Aorta (tissue), 5 donors: ENCODE data around the gene FANCL. TPM values are rescaled to one million over a fixed set of nuclear protein-coding genes. Genes with fewer than 3 reads are reported as not detected.
A peak's percentile ranks its signal among the peaks of the same experiment; 100 is the strongest.
"Not testable (repeated sequence)": the region's sequence is repeated elsewhere in the genome, so short reads cannot be mapped to it uniquely, and the experiment has no call there.

ENCODE experiments used
- ATAC-seq: fragments of 200-7000 bp; cut with Tn5 transposase; one replicate; pipeline ENCODE4 v1.9.1; 2022; ENCODE audit warnings: moderate library complexity; ENCODE audit not compliant: low FRiP score
- DNase-seq, 2 donors: peaks; one replicate each; pipeline ENCODE4 v3.0.0-alpha.2; 2020
- H3K27ac ChIP-seq, 2 donors: one replicate each; pipeline ENCODE4 v1.5.1; 2013; ENCODE audit warnings: low read length in 2 of 2, mild to moderate bottlenecking in 2 of 2, moderate library complexity in 2 of 2, control low read depth in 1 of 2, inconsistent platforms in 1 of 2, low read depth in 1 of 2
- H3K27me3 ChIP-seq, 2 donors: one replicate each; pipeline ENCODE4 v1.6.1; 2013; ENCODE audit warnings: control low read depth in 1 of 2, low read length in 1 of 2, mild to moderate bottlenecking in 1 of 2, moderate library complexity in 1 of 2; ENCODE audit not compliant: insufficient read depth in 2 of 2, control insufficient read depth in 1 of 2
- H3K36me3 ChIP-seq, 2 donors: one replicate each; pipeline ENCODE4 v1.6.1; 2013; ENCODE audit warnings: control low read depth in 1 of 2, low read length in 1 of 2, mild to moderate bottlenecking in 1 of 2; ENCODE audit not compliant: insufficient read depth in 2 of 2, control insufficient read depth in 1 of 2
- H3K4me1 ChIP-seq, 2 donors: one replicate each; pipeline ENCODE4 v1.6.1; 2013; ENCODE audit warnings: low read length in 2 of 2, control low read depth in 1 of 2, mild to moderate bottlenecking in 1 of 2, moderate library complexity in 1 of 2; ENCODE audit not compliant: insufficient read depth in 2 of 2, control insufficient read depth in 1 of 2
- H3K4me3 ChIP-seq, 2 donors: one replicate each; pipeline ENCODE4 v1.5.1; 2013; ENCODE audit warnings: low read length in 2 of 2, control low read depth in 1 of 2, mild to moderate bottlenecking in 1 of 2
- H3K9me3 ChIP-seq: one replicate; pipeline ENCODE4 v1.6.1; 2013; ENCODE audit warnings: mild to moderate bottlenecking, low read length; ENCODE audit not compliant: control insufficient read depth
- WGBS, 2 donors: extraction: QIAGEN DNeasy Blood & Tissue Kit; methylation state at CpG; one replicate each; pipeline ENCODE4 v1.1.7; 2013; 5-methylcytosine and 5-hydroxymethylcytosine counted together
- intact Hi-C, 2 donors: fragments of 100-400 bp; cut with DNase I; formaldehyde crosslinking; loops; one replicate each; pipeline versions ENCODE4 v1.14.2 to v1.15.0; 2022
- polyA plus RNA-seq, 2 donors: library from polyadenylated mRNA; stranded (reverse); fragments of 200-250 nt; gene quantifications; one replicate each; pipeline ENCODE4 v1.2.3, GENCODE V29; 2013
- total RNA-seq, 2 donors: library from RNA; stranded (reverse); fragmentation: NEBNext Ultra II Directional; extraction: Animal tissue kit (Norgen Biotek cat#: 25700); gene quantifications; one replicate each; pipeline ENCODE4 v1.2.1, GENCODE V29; 2021
- donor health status: healthy with polysubstance abuse.
- donor health status: Bipolar disorder and iron deficiency.
- donor health status: DM: no; HTN: no; CAD: no.
- donor health status: DM: no; HTN: no; CAD: no.
- donor health status: DM: yes; HTN: yes; CAD: no.

Gene FANCL
- total and polyA plus RNA-seq, 4 donors, result 8.3 to 28.6 (median 16.8) TPM

GRCh38 chr2:58145769-58146168 is 95.4 kb downstream of the FANCL start:
- intact Hi-C loops, H3K27ac ChIP-seq, ATAC-seq, H3K9me3 ChIP-seq, H3K27me3 ChIP-seq, H3K4me1 ChIP-seq, H3K36me3 ChIP-seq, H3K4me3 ChIP-seq, DNase-seq: not testable (repeated sequence)
- WGBS, 2 donors, result 98 to 99% methylated on average over 6 of the region's 6 CpGs

- intact Hi-C loops, result no loop called here
- ATAC-seq (no peak), DNase-seq (no peak)
- no peak overlapping the region for H3K27ac ChIP-seq
- no peaks in the 10 kb centered on the region for H3K36me3 ChIP-seq
- no peak overlapping the region for H3K4me3 ChIP-seq
- H3K4me1 ChIP-seq, result no peaks in the 10 kb centered on the region
- H3K27me3 ChIP-seq, result no peaks in the 10 kb centered on the region
- no peaks in the 10 kb centered on the region for H3K9me3 ChIP-seq
- WGBS, 2 donors, result 86 to 89% methylated on average over 3 of the region's 3 CpGs
These were observed 100.5 kb downstream of the FANCL start for GRCh38 chr2:58140508-58141072.

- H3K4me3 ChIP-seq, result no peak overlapping the region
- intact Hi-C loops, result no loop called here
- no peaks in the 10 kb centered on the region for H3K9me3 ChIP-seq
- H3K36me3 ChIP-seq, result no peaks in the 10 kb centered on the region
- WGBS, 2 donors, result 53 to 63% methylated on average over 3 of the region's 3 CpGs
- no peak for DNase-seq
- ATAC-seq, result no peak
- H3K27ac ChIP-seq, result no peak overlapping the region
- no peaks in the 10 kb centered on the region for H3K4me1 ChIP-seq
- no peaks in the 10 kb centered on the region for H3K27me3 ChIP-seq
These were observed 102.6 kb downstream of the FANCL start for GRCh38 chr2:58138396-58139030.

GRCh38 chr2:58137856-58138255 is 103.3 kb downstream of the FANCL start:
- 88 to 90% methylated on average over 1 of the region's 1 CpG for WGBS, 2 donors
- ATAC-seq, result no peak
- H3K27me3 ChIP-seq, result no peaks in the 10 kb centered on the region
- no peak overlapping the region for H3K27ac ChIP-seq
- no peaks in the 10 kb centered on the region for H3K9me3 ChIP-seq
- intact Hi-C loops, result no loop called here
- no peaks in the 10 kb centered on the region for H3K4me1 ChIP-seq
- H3K4me3 ChIP-seq, result no peak overlapping the region
- DNase-seq, result no peak
- no peaks in the 10 kb centered on the region for H3K36me3 ChIP-seq

- no peaks in the 10 kb centered on the region for H3K4me1 ChIP-seq
- intact Hi-C loops, result no loop called here
- ATAC-seq, result no peak
- no peaks in the 10 kb centered on the region for H3K36me3 ChIP-seq
- H3K27me3 ChIP-seq, result no peaks in the 10 kb centered on the region
- no peak for DNase-seq
- H3K9me3 ChIP-seq, result no peaks in the 10 kb centered on the region
- H3K27ac ChIP-seq, result no peak overlapping the region
- H3K4me3 ChIP-seq, result no peak overlapping the region
These were observed 103.9 kb downstream of the FANCL start for GRCh38 chr2:58137221-58137620.

GRCh38 chr2:58135861-58136260 is 105.3 kb downstream of the FANCL start:
- ATAC-seq (no peak), DNase-seq (no peak)
- Histone ChIP-seq H3K4me1 (no peaks in the 10 kb centered on the region), H3K9me3 (no peaks in the 10 kb centered on the region), H3K36me3 (no peaks in the 10 kb centered on the region), H3K27me3 (no peaks in the 10 kb centered on the region), H3K27ac (no peak overlapping the region), H3K4me3 (no peak overlapping the region)
- 80 to 81% methylated on average over 2 of the region's 2 CpGs for WGBS, 2 donors
- intact Hi-C loops, result no loop called here

GRCh38 chr2:58133395-58133794 is 107.7 kb downstream of the FANCL start:
- no peak for DNase-seq
- intact Hi-C loops, result no loop called here
- H3K36me3 ChIP-seq, result no peaks in the 10 kb centered on the region

GRCh38 chr2:58131191-58132011 is 109.7 kb downstream of the FANCL start:
- no peak overlapping the region for H3K27ac ChIP-seq
- H3K27me3 ChIP-seq, result no peaks in the 10 kb centered on the region
- DNase-seq (peak in 1 of 2 donors; percentile 56), ATAC-seq (peak; percentile 67)
- H3K4me1 ChIP-seq, result no peaks in the 10 kb centered on the region
- no peak overlapping the region for H3K4me3 ChIP-seq
- WGBS, 2 donors, result 13 to 15% methylated on average over 5 of the region's 5 CpGs
- intact Hi-C loops, result no loop called here
- H3K36me3 ChIP-seq, result no peaks in the 10 kb centered on the region
- H3K9me3 ChIP-seq, result no peaks in the 10 kb centered on the region

More at GRCh38 chr2:58133395-58133794, 107.7 kb downstream of the FANCL start:
- Histone ChIP-seq H3K27me3 (no peaks in the 10 kb centered on the region), H3K4me3 (no peak overlapping the region), H3K4me1 (no peaks in the 10 kb centered on the region), H3K27ac (no peak overlapping the region), H3K9me3 (no peaks in the 10 kb centered on the region)
- ATAC-seq, result no peak

GRCh38 chr2:58130238-58130637 is 110.9 kb downstream of the FANCL start:
- no peak for DNase-seq
- no peak overlapping the region for H3K27ac ChIP-seq
- no peak for ATAC-seq
- H3K27me3 ChIP-seq, result no peaks in the 10 kb centered on the region
- 76 to 78% methylated on average over 2 of the region's 2 CpGs for WGBS, 2 donors
- no peaks in the 10 kb centered on the region for H3K9me3 ChIP-seq
- H3K4me3 ChIP-seq, result no peak overlapping the region
- H3K4me1 ChIP-seq, result no peaks in the 10 kb centered on the region
- intact Hi-C loops, result no loop called here
- H3K36me3 ChIP-seq, result no peaks in the 10 kb centered on the region
